ENCODE data around the gene TERB1. TPM values are rescaled to one million over a fixed set of nuclear protein-coding genes. Genes with fewer than 3 reads are reported as not detected.

Gene TERB1
- total RNA-seq, 2 donors from 2014 or later, result not detected

GRCh38 chr16:66824006-66824405 is 22.6 kb upstream of the TERB1 start:
- no peak overlapping the region for H3K4me3 ChIP-seq
- H3K27me3 ChIP-seq, result no peaks in the 10 kb centered on the region
- H3K4me1 ChIP-seq, result peaks cover 0 to 6% of the 10 kb centered on the region in 2 donors
- peaks cover 41% of the 10 kb centered on the region for H3K36me3 ChIP-seq
- no peak for TF ChIP-seq CTCF (IDR thresholded peaks at IDR 0.05)
- DNase-seq (ENCODE audit: low spot score), result no peak
- H3K27ac ChIP-seq, result no peak overlapping the region
- H3K9me3 ChIP-seq, result no peaks in the 10 kb centered on the region

GRCh38 chr16:66814734-66815133 is 13.3 kb upstream of the TERB1 start:
- H3K36me3 ChIP-seq, result peaks cover 65% of the 10 kb centered on the region
- no peak overlapping the region for H3K4me3 ChIP-seq
- TF ChIP-seq CTCF (IDR thresholded peaks at IDR 0.05), result no peak
- no peaks in the 10 kb centered on the region for H3K4me1 ChIP-seq
- H3K27ac ChIP-seq, result no peak overlapping the region
- no peaks in the 10 kb centered on the region for H3K9me3 ChIP-seq
- DNase-seq (ENCODE audit: low spot score), result no peak
- no peaks in the 10 kb centered on the region for H3K27me3 ChIP-seq

- Histone ChIP-seq H3K9me3 (no peaks in the 10 kb centered on the region), H3K27ac (no peak overlapping the region), H3K27me3 (no peaks in the 10 kb centered on the region), H3K4me1 (no peaks in the 10 kb centered on the region), H3K36me3 (peaks cover 64% of the 10 kb centered on the region), H3K4me3 (no peak overlapping the region)
- TF ChIP-seq CTCF (IDR thresholded peaks at IDR 0.05), result no peak
- DNase-seq (ENCODE audit: low spot score), result no peak
Measured at GRCh38 chr16:66811043-66811442, 9.7 kb upstream of the TERB1 start.

GRCh38 chr16:66810391-66810790 is 9.0 kb upstream of the TERB1 start:
- H3K36me3 ChIP-seq, result peaks cover 64% of the 10 kb centered on the region
- no peak overlapping the region for H3K27ac ChIP-seq
- no peak overlapping the region for H3K4me3 ChIP-seq
- no peaks in the 10 kb centered on the region for H3K4me1 ChIP-seq
- DNase-seq (ENCODE audit: low spot score), result no peak
- no peaks in the 10 kb centered on the region for H3K9me3 ChIP-seq
- TF ChIP-seq CTCF (IDR thresholded peaks at IDR 0.05), result no peak
- no peaks in the 10 kb centered on the region for H3K27me3 ChIP-seq

- Histone ChIP-seq H3K9me3 (no peaks in the 10 kb centered on the region), H3K4me3 (no peak overlapping the region), H3K27ac (no peak overlapping the region), H3K36me3 (peaks cover 68% of the 10 kb centered on the region), H3K4me1 (no peaks in the 10 kb centered on the region), H3K27me3 (no peaks in the 10 kb centered on the region)
- no peak for DNase-seq (ENCODE audit: low spot score)
- TF ChIP-seq CTCF (IDR thresholded peaks at IDR 0.05), result no peak
Measured at GRCh38 chr16:66809765-66810164, 8.4 kb upstream of the TERB1 start.

GRCh38 chr16:66802159-66802558 is 775 bp upstream of the TERB1 start:
- Histone ChIP-seq H3K27me3 (no peaks in the 10 kb centered on the region), H3K36me3 (peaks cover 49% of the 10 kb centered on the region), H3K9me3 (no peaks in the 10 kb centered on the region), H3K4me3 (no peak overlapping the region), H3K27ac (no peak overlapping the region), H3K4me1 (no peaks in the 10 kb centered on the region)
- DNase-seq (ENCODE audit: low spot score), result no peak
- no peak for TF ChIP-seq CTCF (IDR thresholded peaks at IDR 0.05)
